Uterus (tissue), 2 donors: ENCODE data around the gene HOXC5.

Source experiments
- POLR2A ChIP-seq, 2 donors: fragments of 450-650 bp; IDR thresholded peaks; one replicate each; pipeline ENCODE4 v1.6.1; 2016; ENCODE audit warnings: antibody characterized with exemption in 2 of 2, mild to moderate bottlenecking in 1 of 2, moderate library complexity in 1 of 2
- TF ChIP-seq, protein P1 (sequence below), 4 experiments: fragments of 200-600 bp in 2 of 4; fragments of 450-650 bp in 2 of 4; sonication (generic) in 2 of 4; IDR thresholded peaks; one replicate each; pipeline ENCODE4 v1.5.1; 2016 to 2019; ENCODE audit warnings: antibody characterized with exemption in 4 of 4, mild to moderate bottlenecking in 2 of 4, moderate library complexity in 1 of 4

DNA sequence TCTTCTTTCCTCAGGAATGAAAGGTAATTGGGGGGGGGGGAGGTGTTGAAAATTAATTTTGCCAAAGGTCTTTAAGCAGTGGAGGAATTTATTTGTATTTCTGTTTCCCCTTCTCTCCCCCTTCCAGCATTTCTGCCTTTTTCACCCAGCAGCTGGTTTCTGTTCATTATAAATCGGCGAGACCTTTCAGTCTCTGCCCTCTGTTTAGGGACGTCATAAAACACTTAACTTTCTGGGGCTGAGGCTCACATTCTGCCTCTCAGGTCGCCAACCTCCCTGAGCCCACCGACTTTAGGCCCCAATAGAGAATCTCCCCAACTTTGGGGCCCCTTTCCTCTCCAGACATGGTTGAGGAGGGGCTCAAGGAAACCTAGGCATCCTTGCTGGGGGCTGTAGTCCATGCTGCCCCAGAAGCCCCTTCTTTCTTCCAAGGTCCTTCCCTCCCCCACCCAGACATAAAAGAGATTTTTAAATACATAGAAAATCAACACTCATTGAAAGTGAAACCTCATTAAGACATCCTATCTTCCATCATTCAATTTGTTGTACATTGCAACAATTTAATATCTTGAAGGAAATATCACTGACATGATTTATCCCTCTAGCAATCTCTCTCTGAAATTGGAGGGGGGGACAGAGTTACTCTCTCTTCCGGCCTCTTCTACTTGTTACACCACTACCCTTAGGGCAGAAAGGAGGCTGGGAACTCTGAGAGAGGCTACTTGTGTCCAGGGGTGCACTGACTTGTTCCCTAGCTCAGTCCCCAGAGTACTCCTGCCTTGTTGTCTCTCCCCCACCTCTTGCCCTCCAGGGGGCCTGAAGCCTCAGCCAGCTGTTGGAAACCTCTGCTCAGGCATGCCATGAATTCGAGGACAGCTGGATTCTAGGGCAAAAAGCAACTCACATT, 7.1 kb upstream of the HOXC5 start:
- TF ChIP-seq, protein P1, sequence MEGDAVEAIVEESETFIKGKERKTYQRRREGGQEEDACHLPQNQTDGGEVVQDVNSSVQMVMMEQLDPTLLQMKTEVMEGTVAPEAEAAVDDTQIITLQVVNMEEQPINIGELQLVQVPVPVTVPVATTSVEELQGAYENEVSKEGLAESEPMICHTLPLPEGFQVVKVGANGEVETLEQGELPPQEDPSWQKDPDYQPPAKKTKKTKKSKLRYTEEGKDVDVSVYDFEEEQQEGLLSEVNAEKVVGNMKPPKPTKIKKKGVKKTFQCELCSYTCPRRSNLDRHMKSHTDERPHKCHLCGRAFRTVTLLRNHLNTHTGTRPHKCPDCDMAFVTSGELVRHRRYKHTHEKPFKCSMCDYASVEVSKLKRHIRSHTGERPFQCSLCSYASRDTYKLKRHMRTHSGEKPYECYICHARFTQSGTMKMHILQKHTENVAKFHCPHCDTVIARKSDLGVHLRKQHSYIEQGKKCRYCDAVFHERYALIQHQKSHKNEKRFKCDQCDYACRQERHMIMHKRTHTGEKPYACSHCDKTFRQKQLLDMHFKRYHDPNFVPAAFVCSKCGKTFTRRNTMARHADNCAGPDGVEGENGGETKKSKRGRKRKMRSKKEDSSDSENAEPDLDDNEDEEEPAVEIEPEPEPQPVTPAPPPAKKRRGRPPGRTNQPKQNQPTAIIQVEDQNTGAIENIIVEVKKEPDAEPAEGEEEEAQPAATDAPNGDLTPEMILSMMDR (IDR thresholded peaks at IDR 0.05) = no peak
- no peak for TF ChIP-seq POLR2A (IDR thresholded peaks at IDR 0.05)
